Activated naive CD4-positive, alpha-beta T cell treated with anti-CD3 and anti-CD28 coated beads, Interleukin-2, amount 10 ng/mL, durations not matched to agents 7 days and 5 days (primary cell): ENCODE data around the gene TMOD2.

Experiments used
- CTCF ChIA-PET: fragments of 350-600 bp; sonication (Branson Sonifier 250); formaldehyde crosslinking; loops from one replicate; lab custom pipeline; 2021; ENCODE audit warnings: antibody characterized with exemption; lab: Charles Lee
- DNase-seq: peaks from one replicate; pipeline ENCODE4 v3.0.0-alpha.2; 2020
- H3K27ac Mint-ChIP-seq: one replicate; pipeline ENCODE4 v1.8.0; 2021; ENCODE audit warnings: mild to moderate bottlenecking, moderate library complexity, mixed read lengths
- H3K27me3 Mint-ChIP-seq: one replicate; pipeline ENCODE4 v1.8.0; 2021; ENCODE audit warnings: mild to moderate bottlenecking, mixed read lengths
- H3K36me3 Mint-ChIP-seq: one replicate; pipeline ENCODE4 v1.8.0; 2021; ENCODE audit warnings: mixed read lengths
- H3K4me1 Mint-ChIP-seq: one replicate; pipeline ENCODE4 v1.8.0; 2021; ENCODE audit warnings: mixed read lengths
- H3K4me3 Mint-ChIP-seq: one replicate; pipeline ENCODE4 v1.8.0; 2021; ENCODE audit warnings: mild to moderate bottlenecking, moderate library complexity, mixed read lengths
- H3K9me3 Mint-ChIP-seq: one replicate; pipeline ENCODE4 v1.8.0; 2021; ENCODE audit warnings: mixed read lengths

TMOD2 gene

DNA sequence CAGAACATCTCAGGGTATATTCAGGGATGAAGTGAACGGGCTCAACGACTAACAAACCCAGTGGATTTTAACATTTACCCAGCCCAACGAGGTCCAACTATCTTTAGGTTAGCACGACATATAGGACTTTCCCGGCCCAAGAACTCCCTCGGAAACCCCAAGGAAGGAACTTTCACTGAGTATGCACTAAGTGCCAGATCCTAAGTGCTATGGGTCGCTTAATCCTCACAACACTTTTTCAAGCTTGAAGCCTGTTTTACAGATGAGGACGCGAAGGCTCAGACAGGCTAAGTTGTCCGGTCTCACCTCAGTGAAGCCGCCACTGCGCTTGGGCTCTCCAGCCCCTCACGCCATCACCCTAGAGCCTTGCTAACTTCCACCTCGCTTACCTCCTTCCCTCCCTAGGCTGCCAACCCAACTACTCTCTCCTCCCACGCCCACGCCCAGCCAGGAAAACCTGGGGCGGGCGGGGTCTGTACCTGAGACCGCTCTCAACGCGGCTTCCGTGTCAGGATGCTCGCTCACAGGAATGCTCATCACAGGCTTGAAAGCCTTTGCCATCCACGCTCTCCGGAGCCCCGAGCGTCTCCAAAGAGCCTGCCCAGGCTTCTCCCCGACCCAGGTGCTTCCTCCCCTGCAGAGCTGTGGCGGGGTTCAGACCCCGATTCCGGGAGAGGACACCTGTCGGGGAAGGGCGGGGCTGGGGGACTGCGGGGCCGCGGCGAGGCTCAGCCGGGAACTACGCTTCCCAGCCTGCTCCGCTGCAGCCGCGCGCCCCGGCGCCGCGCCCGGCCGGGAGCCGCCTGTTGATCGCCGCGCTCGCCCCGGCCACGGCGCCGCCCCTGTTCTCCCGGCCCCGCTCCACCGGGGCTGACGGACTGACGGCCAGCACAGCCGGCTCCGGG lies at the start of gene TMOD2:
TMOD2 (plus strand) TSS at position 806 of the 905 bp plus-strand sequence. CDS start 14,845 bp downstream, outside the sequence.
- Mint-ChIP-seq H3K9me3 (no peaks in the 10 kb centered on the region), H3K27ac (no peak within 1 kb of the TSS), H3K27me3 (peaks cover 28% of the 10 kb centered on the region), H3K36me3 (peaks cover 15% of the 10 kb centered on the region), H3K4me1 (peaks cover 45% of the 10 kb centered on the region), H3K4me3 (peak within 1 kb of the TSS; percentile 82)
- DNase-seq = peak; percentile 59
- CTCF ChIA-PET = interaction anchor here (0.8 kb wide), 1 partner anchor 101 kb away, joined by 4 read pairs; no protein-coding TSS in a partner anchor

DNA sequence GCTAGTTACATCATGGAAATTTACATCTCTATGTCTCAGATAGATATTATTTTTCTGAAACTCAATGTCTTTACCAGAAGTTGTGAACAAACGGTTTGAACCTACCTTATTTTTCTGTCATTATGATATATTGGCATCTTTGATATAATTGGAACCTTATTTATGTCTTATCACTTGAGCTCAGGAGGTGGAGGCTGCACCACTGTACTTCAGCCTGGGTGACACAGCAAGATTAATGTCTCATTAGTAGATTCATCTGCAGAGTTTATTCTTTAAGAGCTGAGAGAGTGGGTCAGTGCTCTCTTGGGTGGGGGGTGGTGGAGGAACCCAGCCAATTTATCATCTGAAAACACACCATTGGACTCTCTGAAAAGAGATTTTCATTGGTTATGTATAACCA lies 48.7 kb upstream of the TMOD2 start:
- no peak for DNase-seq
- Mint-ChIP-seq H3K36me3 (no peaks in the 10 kb centered on the region), H3K27me3 (peaks cover 23% of the 10 kb centered on the region), H3K4me1 (no peaks in the 10 kb centered on the region), H3K27ac (no peak overlapping the region), H3K4me3 (no peak overlapping the region), H3K9me3 (no peaks in the 10 kb centered on the region)
- CTCF ChIA-PET = no interaction called here

DNA sequence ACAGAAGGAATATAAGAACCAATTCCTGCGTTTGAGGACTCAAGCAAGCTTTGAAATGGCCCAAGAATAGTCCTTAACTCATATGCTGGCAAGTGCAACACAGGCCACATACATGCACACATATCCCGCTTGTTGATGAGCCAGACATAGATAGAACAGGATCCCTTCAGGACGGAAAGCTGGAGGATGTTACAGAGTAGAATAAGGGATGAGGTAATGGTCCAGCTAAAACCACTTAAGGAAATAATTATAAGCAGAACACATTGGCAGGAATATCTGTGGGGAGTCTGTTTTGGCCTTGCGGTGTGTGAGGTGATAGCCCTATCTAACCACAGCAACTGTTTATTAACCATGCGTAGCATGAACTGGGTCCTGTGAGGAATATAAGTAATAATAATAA lies 45.1 kb upstream of the TMOD2 start:
- Mint-ChIP-seq H3K27ac (no peak overlapping the region), H3K9me3 (no peaks in the 10 kb centered on the region), H3K4me3 (no peak overlapping the region), H3K36me3 (no peaks in the 10 kb centered on the region), H3K27me3 (peaks cover 8% of the 10 kb centered on the region), H3K4me1 (no peaks in the 10 kb centered on the region)
- no peak for DNase-seq
- CTCF ChIA-PET = interaction anchor here (0.5 kb wide), 1 partner anchor 56 kb away, joined by 4 read pairs; no protein-coding TSS in a partner anchor

DNA sequence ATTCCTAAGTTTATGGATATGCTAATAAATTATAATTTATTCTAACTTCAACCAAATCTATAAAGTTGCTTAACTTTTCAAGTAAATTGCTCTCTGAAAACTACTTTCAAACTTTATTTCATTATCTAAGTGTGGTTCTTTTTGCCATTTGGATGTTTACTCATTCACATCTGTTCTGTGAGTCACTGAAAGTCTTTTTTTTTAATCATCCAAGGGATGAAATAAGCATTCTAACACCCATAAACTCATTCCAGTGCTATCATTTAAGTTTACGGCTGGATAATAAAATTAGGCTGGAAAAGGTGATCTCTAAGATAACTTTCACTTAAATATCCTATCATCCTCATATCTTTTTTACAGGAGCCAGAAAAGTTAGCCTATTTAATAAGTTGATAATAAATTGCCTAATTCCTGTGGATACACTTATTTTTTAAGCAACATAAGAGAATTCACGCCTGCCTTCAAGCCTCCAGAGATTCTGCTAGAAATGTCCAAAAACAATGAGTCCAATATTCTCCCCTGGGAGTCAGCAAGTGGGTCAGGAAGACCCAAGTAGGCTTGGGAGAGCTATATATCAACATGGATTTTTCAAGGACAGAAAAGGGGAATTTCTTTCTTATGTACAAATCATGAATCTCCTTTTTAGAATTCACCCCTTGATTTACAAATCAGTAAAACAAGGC lies 44.3 kb upstream of the TMOD2 start:
- Mint-ChIP-seq H3K36me3 (no peaks in the 10 kb centered on the region), H3K4me1 (no peaks in the 10 kb centered on the region), H3K27ac (no peak overlapping the region), H3K9me3 (no peaks in the 10 kb centered on the region), H3K27me3 (peaks cover 5% of the 10 kb centered on the region), H3K4me3 (no peak overlapping the region)
- CTCF ChIA-PET = interaction anchor here (0.5 kb wide), 1 partner anchor 57 kb away, joined by 4 read pairs; no protein-coding TSS in a partner anchor
- no peak for DNase-seq

DNA sequence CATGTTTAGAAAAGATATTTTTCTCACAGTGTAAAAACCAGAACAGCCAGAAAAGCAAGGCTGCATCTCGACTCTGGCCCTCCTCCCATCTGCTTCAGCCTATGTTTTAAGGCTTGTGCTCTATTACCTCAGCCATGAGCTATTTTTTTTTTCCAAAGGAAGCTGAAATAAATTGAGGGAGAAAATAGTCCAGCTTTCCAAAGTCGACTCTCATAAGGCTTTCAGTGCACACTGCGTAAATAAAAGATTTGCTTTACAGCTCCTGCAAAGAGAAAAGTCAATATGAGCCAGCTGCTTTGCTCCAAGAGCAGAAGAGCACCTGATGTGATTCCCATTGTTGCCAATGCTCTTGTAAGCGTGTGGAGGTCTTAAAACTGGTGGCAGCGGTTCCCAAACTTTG lies 43.4 kb upstream of the TMOD2 start:
- Mint-ChIP-seq H3K4me1 (no peaks in the 10 kb centered on the region), H3K9me3 (no peaks in the 10 kb centered on the region), H3K4me3 (no peak overlapping the region), H3K27ac (no peak overlapping the region), H3K36me3 (no peaks in the 10 kb centered on the region), H3K27me3 (no peaks in the 10 kb centered on the region)
- CTCF ChIA-PET = no interaction called here
- DNase-seq = no peak

DNA sequence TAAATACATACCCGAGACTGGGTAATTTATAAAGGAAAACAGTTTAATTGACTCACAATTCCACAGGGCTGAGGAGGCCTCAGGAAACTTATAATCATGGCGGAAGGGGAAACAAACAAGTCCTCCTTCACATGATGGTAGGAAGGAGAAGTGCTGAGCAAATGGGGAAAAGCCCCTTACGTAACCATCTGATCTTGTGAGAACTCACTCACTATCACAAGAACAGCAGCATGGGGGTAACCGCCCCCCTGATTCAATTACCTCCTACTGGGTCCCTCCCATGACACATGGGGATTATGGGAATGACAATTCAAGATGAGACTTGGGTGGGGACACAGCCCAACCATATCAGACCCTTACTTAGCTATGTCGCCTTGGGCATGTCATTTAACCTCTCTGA lies 42.4 kb upstream of the TMOD2 start:
- CTCF ChIA-PET = no interaction called here
- no peak for DNase-seq
- H3K27me3 Mint-ChIP-seq = no peaks in the 10 kb centered on the region
- H3K4me3 Mint-ChIP-seq = no peak overlapping the region
- H3K4me1 Mint-ChIP-seq = no peaks in the 10 kb centered on the region
- H3K36me3 Mint-ChIP-seq = no peaks in the 10 kb centered on the region
- no peak overlapping the region for H3K27ac Mint-ChIP-seq
- H3K9me3 Mint-ChIP-seq = no peaks in the 10 kb centered on the region

DNA sequence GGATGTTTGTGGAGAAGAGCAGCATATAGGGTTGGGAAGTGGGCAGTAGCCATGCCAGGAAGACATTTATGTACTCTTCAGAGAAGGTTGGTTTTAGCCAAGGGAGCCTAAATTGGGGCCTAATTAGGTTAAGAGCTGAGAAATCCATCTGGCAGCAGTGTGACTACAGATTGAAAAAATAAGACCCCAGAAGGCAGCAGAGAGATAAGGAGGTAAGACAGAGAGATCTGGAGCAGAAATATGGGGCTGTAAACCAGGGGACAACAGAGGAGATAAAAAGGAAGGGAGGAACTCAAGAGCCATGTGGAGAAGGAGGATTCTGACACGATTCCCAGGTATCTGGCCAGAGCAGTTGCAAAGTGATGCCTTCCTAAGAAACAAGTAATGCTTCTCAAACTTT lies 37.2 kb upstream of the TMOD2 start:
- CTCF ChIA-PET = no interaction called here
- H3K27me3 Mint-ChIP-seq = no peaks in the 10 kb centered on the region
- no peaks in the 10 kb centered on the region for H3K9me3 Mint-ChIP-seq
- no peaks in the 10 kb centered on the region for H3K36me3 Mint-ChIP-seq
- no peak overlapping the region for H3K27ac Mint-ChIP-seq
- no peak overlapping the region for H3K4me3 Mint-ChIP-seq
- H3K4me1 Mint-ChIP-seq = no peaks in the 10 kb centered on the region
- no peak for DNase-seq

DNA sequence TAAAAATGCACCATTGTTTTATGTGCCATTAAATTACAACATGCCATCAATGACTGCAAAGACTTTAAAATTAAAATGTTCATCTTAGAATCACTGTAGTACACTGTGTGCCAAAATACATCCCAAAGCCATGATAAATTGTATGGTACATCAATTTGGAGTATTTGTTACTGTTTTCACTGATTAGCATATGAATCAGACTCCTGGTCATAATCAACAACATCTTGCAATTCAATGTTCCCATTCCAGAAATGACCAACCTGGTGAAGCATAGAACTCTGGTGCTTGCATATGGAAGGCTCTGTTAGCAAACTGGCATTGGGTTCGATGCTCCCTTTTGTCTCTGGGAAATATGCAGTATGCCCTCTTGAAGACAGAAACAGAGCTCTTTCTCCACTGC lies 36.5 kb upstream of the TMOD2 start:
- Mint-ChIP-seq H3K9me3 (no peaks in the 10 kb centered on the region), H3K27me3 (no peaks in the 10 kb centered on the region), H3K4me3 (no peak overlapping the region), H3K27ac (no peak overlapping the region), H3K36me3 (no peaks in the 10 kb centered on the region), H3K4me1 (no peaks in the 10 kb centered on the region)
- no peak for DNase-seq
- CTCF ChIA-PET = no interaction called here

DNA sequence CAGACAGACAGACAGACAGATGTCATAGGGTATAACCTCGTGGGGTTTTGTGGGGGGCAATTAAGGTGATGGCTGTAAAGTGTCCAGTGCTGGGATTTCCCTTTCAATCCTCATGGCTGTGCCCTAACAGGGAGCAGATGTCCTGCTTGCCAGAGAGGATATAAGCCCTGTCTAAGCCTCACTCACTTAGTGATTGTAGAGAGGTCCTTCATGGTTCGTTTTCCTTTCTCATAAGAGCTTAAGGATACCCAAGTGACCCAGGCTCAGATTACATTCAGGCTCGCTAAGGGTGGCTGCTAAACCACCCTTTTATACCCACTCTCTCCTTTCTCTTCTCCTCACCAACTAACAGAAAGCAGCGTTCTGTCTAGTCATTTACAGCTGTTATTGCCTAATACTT lies 33.2 kb upstream of the TMOD2 start:
- Mint-ChIP-seq H3K27ac (no peak overlapping the region), H3K4me3 (no peak overlapping the region), H3K27me3 (no peaks in the 10 kb centered on the region), H3K4me1 (peaks cover 4% of the 10 kb centered on the region), H3K36me3 (peaks cover 18% of the 10 kb centered on the region), H3K9me3 (no peaks in the 10 kb centered on the region)
- CTCF ChIA-PET = no interaction called here
- DNase-seq = no peak

DNA sequence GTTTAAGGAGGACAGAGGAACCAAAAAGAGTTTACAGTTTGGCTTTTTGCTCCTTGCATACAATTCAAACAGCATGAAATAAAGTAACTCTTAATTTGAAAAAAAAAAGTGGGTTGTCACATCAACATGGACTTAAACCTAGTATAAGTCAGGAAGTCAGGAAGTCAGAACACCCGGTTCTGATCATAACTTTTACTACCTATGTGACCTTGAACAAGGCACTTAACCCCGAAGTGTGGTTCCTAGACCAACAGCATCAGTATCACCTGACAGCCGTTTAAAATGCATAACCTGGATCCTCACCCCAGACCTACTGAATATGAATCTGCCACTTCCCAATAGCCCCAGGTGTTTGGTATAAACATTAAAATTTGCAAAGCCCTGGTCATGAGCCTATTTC lies 32.7 kb upstream of the TMOD2 start:
- no peaks in the 10 kb centered on the region for H3K27me3 Mint-ChIP-seq
- DNase-seq = no peak
- no peak overlapping the region for H3K27ac Mint-ChIP-seq
- H3K9me3 Mint-ChIP-seq = no peaks in the 10 kb centered on the region
- peaks cover 21% of the 10 kb centered on the region for H3K36me3 Mint-ChIP-seq
- CTCF ChIA-PET = no interaction called here
- no peak overlapping the region for H3K4me3 Mint-ChIP-seq
- peaks cover 4% of the 10 kb centered on the region for H3K4me1 Mint-ChIP-seq

DNA sequence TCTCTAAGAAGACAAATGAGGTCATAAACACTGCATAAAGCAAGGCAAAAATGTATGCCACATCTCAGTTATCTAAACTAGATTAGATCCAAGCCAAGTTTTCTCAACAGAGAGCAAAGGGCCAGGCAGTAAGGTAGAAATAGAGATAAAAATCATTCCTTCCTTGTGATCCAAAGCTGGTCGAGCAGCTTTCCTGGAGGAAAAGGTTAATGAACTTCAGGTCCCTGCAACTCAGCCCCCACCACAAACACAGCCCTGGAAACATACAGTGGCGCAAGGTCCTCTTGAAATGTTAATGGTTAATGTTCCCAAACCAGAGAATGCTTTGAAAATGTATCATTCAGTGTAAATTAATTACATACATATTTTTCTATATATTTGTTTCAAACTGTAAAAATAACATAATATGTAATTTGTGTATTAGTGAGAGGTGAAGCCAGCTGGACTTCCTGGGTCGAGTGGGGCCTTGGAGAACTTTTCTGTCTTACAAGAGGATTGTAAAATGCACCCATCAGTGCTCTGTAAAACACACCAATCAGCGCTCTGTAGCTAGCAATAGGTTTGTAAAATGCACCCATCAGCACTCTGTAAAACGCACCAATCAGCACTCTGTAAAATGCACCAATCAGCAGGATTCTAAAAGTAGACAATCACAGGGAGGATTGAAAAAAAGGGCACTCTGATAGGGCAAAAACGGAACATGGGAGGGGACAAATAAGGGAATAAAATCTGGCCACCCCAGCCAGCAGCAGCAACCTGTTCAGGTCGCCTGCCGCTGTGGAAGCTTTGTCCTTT lies 31.0 kb upstream of the TMOD2 start:
- Mint-ChIP-seq H3K4me1 (peaks cover 12% of the 10 kb centered on the region), H3K27ac (no peak overlapping the region), H3K4me3 (no peak overlapping the region), H3K27me3 (no peaks in the 10 kb centered on the region), H3K9me3 (no peaks in the 10 kb centered on the region), H3K36me3 (peaks cover 29% of the 10 kb centered on the region)
- CTCF ChIA-PET = interaction anchor here (1.2 kb wide), 1 partner anchor 57 kb away, joined by 5 read pairs; no protein-coding TSS in a partner anchor
- no peak for DNase-seq

DNA sequence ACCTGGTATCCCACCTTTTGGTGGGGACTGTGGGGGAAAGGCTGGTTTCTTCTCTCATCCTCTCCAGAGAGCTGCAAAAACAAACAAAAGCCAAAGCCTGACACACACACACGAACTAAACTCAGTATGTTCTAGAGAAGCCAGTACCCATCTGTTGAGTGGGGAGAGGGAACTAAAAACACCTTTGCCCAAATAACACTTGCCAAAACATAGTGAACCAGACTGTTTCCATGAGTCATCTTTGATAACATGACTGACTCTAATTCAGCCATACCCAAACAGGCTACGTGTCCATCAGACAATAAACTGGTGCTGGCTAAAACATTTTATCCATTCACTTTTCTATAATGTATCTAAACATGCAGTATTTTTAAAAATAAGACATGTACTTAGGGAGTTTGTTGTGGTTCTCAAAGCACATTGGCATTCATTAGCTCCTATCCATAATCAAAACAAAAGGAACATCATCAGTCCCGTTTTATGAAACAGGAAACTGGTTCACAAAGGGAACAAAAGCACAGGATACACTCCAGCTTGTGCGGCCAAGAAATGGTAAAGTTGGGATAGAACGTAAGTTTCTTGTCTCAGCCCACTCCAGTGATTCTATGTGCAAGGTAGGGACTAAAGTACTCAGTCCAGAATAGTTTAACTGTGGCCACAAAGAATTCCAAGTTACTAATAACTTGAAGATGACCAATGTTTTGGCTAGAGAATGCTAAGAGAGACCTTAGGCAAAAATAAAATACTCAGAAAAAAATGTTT lies 30.0 kb upstream of the TMOD2 start:
- DNase-seq = no peak
- H3K4me3 Mint-ChIP-seq = no peak overlapping the region
- no peaks in the 10 kb centered on the region for H3K27me3 Mint-ChIP-seq
- CTCF ChIA-PET = interaction anchor here (1.1 kb wide), 1 partner anchor 55 kb away, joined by 4 read pairs; no protein-coding TSS in a partner anchor
- no peaks in the 10 kb centered on the region for H3K9me3 Mint-ChIP-seq
- peaks cover 29% of the 10 kb centered on the region for H3K36me3 Mint-ChIP-seq
- H3K4me1 Mint-ChIP-seq = peaks cover 15% of the 10 kb centered on the region
- H3K27ac Mint-ChIP-seq = no peak overlapping the region

DNA sequence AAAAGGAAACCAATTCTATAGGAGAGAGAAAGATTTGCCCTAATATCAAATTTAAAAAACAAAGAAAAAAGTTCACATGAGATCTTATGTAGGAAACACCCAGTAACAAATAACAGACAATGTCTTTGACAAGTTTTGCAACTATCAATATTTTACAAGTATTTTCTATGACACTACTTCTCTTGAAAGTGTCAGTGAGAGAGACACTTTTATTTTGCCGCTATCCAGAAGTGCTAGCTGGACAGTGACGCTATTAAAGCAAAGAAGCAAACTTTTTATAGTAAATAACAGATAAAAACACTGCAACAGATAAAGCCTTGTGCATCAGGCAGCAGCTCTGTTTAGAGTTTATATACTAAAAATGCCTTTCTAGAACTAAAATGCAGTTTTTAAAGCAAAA lies 27.2 kb upstream of the TMOD2 start:
- no peaks in the 10 kb centered on the region for H3K9me3 Mint-ChIP-seq

More for the DNA sequence above, 27.2 kb upstream of the TMOD2 start:
- H3K4me3 Mint-ChIP-seq = no peak overlapping the region
- no peak overlapping the region for H3K27ac Mint-ChIP-seq
- peaks cover 29% of the 10 kb centered on the region for H3K36me3 Mint-ChIP-seq
- no peak for DNase-seq
- CTCF ChIA-PET = interaction anchor here (1.2 kb wide), 1 partner anchor 74 kb away, joined by 3 read pairs; no protein-coding TSS in a partner anchor
- no peaks in the 10 kb centered on the region for H3K27me3 Mint-ChIP-seq
- H3K4me1 Mint-ChIP-seq = peaks cover 21% of the 10 kb centered on the region
